ENCODE results near the gene PBX1.

DNA sequence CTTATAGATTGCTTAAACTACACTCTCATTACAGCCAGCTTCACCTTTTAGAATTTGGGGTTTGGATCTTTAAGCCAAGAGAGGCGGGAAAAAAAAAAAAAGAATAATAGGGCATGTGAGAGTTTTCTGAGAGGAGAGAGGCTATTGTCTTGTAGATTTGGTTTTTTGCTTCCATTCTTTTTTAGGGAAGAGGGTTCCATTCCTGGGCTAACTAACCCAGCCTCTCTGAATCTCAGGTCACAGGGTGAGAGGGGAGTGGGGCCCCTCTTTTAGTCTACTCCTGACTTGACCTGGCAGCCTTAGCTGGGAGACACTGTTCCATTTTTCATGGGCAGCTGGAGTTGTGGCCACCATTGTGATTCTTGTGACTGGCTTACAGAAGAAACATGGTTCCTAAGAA, 24.2 kb downstream of the PBX1 start:
- no peak for TF ChIP-seq POLR2A (IDR thresholded peaks at IDR 0.05)
- TF ChIP-seq, protein P1, sequence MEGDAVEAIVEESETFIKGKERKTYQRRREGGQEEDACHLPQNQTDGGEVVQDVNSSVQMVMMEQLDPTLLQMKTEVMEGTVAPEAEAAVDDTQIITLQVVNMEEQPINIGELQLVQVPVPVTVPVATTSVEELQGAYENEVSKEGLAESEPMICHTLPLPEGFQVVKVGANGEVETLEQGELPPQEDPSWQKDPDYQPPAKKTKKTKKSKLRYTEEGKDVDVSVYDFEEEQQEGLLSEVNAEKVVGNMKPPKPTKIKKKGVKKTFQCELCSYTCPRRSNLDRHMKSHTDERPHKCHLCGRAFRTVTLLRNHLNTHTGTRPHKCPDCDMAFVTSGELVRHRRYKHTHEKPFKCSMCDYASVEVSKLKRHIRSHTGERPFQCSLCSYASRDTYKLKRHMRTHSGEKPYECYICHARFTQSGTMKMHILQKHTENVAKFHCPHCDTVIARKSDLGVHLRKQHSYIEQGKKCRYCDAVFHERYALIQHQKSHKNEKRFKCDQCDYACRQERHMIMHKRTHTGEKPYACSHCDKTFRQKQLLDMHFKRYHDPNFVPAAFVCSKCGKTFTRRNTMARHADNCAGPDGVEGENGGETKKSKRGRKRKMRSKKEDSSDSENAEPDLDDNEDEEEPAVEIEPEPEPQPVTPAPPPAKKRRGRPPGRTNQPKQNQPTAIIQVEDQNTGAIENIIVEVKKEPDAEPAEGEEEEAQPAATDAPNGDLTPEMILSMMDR (IDR thresholded peaks at IDR 0.05): no peak

Measured in right lobe of liver (tissue), 4 donors.